HEK293T (cell line): Measurements from ENCODE around the gene SYNPR.

Source experiments
- CTCF ChIA-PET: fragments of 350-600 bp; formaldehyde crosslinking; extraction: SDS; loops from one replicate; lab custom pipeline; 2021; ENCODE audit warnings: antibody characterized with exemption, inconsistent platforms; lab: Yijun Ruan, JAX
- POLR2A ChIA-PET: fragments of 350-600 bp; formaldehyde crosslinking; extraction: SDS; loops from one replicate; lab custom pipeline; 2020; ENCODE audit warnings: antibody characterized with exemption, inconsistent platforms; lab: Yijun Ruan, JAX
- DNase-seq: peaks from one replicate; pipeline ENCODE4 v3.0.0; 2012; ENCODE audit warnings: mixed read lengths; ENCODE audit errors: extremely low spot score
- ARNT ChIP-seq: fragments of 450-650 bp; IDR thresholded peaks from 2 replicates; pipeline ENCODE4 v1.6.1; 2017; ENCODE audit warnings: mild to moderate bottlenecking
- BHLHE40 ChIP-seq: fragments of 450-650 bp; IDR thresholded peaks from 2 replicates; pipeline ENCODE4 v1.6.1; 2016; ENCODE audit warnings: mild to moderate bottlenecking, moderate library complexity, borderline replicate concordance
- CTBP1 ChIP-seq: fragments of 450-650 bp; IDR thresholded peaks from 2 replicates; pipeline ENCODE4 v1.6.1; 2016; ENCODE audit warnings: borderline replicate concordance
- ELF4 ChIP-seq: fragments of 450-650 bp; IDR thresholded peaks from 2 replicates; pipeline ENCODE4 v1.6.1; 2017; ENCODE audit warnings: antibody characterized with exemption
- FOXA1 ChIP-seq: fragments of 450-650 bp; IDR thresholded peaks from 2 replicates; pipeline ENCODE4 v1.6.1; 2016; ENCODE audit warnings: mild to moderate bottlenecking
- FOXK2 ChIP-seq: fragments of 450-650 bp; IDR thresholded peaks from 2 replicates; pipeline ENCODE4 v1.6.1; 2016; ENCODE audit warnings: mild to moderate bottlenecking
- FOXM1 ChIP-seq: fragments of 450-650 bp; IDR thresholded peaks from 2 replicates; pipeline ENCODE4 v1.6.1; 2017; ENCODE audit warnings: mild to moderate bottlenecking, borderline replicate concordance
- HDGF ChIP-seq: fragments of 450-650 bp; IDR thresholded peaks from 2 replicates; pipeline ENCODE4 v1.6.1; 2017; ENCODE audit warnings: antibody characterized with exemption, borderline replicate concordance
- L3MBTL2 ChIP-seq: fragments of 450-650 bp; conservative IDR thresholded peaks from 2 replicates; pipeline ENCODE4 v1.6.1; 2016; ENCODE audit warnings: mild to moderate bottlenecking
- LEF1 ChIP-seq: fragments of 450-650 bp; IDR thresholded peaks from 2 replicates; pipeline ENCODE4 v1.6.1; 2017; ENCODE audit warnings: mild to moderate bottlenecking, borderline replicate concordance
- NFRKB ChIP-seq: fragments of 450-650 bp; IDR thresholded peaks from 2 replicates; pipeline ENCODE4 v1.6.1; 2016; ENCODE audit warnings: mild to moderate bottlenecking, moderate library complexity
- SP1 ChIP-seq: fragments of 450-650 bp; IDR thresholded peaks from 2 replicates; pipeline ENCODE4 v1.6.1; 2017
- SUZ12 ChIP-seq: fragments of 450-650 bp; IDR thresholded peaks from 2 replicates; pipeline ENCODE4 v1.6.1; 2016; ENCODE audit warnings: mild to moderate bottlenecking
- TARDBP ChIP-seq: fragments of 450-650 bp; IDR thresholded peaks from 2 replicates; pipeline ENCODE4 v1.6.1; 2016
- ZNF384 ChIP-seq: fragments of 450-650 bp; IDR thresholded peaks from 2 replicates; pipeline ENCODE4 v1.6.1; 2016
- TF ChIP-seq, protein P1 (sequence below): fragments of 450-650 bp; IDR thresholded peaks from 2 replicates; pipeline ENCODE4 v1.6.1; 2016

SYNPR gene

DNA sequence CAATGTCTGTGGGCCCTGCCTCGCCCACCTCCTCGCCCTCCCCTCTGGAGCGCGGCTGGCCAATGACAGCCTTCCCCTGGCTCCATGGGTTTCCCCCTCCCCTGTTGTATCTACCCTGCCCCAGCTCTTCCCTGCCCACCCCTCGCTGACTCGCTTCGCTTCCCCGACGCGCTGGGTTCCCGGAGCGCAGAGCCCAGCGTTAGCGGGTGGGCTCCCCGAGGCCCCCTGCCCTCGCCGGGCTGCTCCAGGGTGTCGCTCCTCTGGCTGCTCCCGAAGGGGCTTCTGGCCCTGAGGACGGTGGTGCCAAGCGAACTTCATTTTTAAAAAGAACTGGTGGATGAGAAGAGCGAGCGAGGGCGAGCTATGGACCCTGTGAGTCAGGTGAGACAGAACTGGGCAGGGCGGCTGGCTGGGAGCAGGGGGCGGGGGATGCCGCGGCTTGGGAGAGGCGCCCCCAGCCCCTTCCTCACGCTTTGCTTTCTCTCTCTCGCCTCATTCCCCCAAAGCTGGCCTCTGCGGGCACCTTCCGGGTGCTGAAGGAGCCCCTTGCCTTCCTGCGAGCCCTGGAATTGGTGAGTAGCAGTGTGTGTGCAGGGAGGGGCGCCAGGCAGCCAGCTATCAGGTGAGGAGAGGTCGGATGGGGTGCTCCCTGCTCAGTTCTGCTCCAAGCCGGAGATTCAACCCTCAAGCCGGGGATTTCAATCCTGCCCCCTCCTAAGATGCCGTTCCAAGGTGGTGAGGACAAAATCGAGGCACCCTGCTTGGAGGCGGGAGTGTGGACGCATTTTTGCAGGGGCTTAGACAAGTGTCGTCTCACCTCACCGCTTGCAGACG is at the start of gene SYNPR:
SYNPR (plus strand) TSS at position 138 of the 834 bp plus-strand sequence.
- no peak for DNase-seq
- ChIA-PET POLR2A (no interaction called here), CTCF (no interaction called here)
- TF ChIP-seq ARNT (no peak), FOXM1 (no peak), L3MBTL2 (no peak), FOXA1 (no peak)
- TF ChIP-seq, protein P1, sequence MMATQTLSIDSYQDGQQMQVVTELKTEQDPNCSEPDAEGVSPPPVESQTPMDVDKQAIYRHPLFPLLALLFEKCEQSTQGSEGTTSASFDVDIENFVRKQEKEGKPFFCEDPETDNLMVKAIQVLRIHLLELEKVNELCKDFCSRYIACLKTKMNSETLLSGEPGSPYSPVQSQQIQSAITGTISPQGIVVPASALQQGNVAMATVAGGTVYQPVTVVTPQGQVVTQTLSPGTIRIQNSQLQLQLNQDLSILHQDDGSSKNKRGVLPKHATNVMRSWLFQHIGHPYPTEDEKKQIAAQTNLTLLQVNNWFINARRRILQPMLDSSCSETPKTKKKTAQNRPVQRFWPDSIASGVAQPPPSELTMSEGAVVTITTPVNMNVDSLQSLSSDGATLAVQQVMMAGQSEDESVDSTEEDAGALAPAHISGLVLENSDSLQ: no peak

DNA sequence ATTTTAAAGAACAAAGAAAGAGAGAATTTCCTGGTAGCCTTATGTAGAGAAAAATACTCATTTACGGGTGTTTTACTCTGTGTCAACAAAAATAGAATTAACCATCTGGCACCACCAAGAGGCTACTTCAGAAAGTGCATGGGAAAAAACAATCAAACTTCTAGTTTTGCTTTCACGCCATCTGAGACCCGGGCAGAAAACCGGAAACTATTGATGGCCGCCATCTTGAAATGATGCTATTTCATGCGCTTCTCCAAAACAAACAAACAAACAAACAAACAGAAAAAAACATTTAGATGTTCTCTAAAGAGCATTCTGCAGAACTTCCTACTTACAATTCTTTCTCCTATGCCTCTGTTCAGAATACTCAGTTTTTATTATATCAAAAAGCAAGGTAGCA is 49.4 kb upstream of the SYNPR start:
- POLR2A ChIA-PET: no interaction called here
- CTCF ChIA-PET: interaction anchor here (1.0 kb wide), 1 partner anchor 19 kb away, joined by 3 read pairs; no protein-coding TSS in a partner anchor
- peak; percentile 43 for DNase-seq
- no peak for TF ChIP-seq NFRKB
- no peak for TF ChIP-seq FOXA1
- no peak for TF ChIP-seq FOXK2
- TF ChIP-seq L3MBTL2: no peak
- no peak for TF ChIP-seq ARNT
- TF ChIP-seq ELF4: no peak
- TF ChIP-seq BHLHE40: no peak
- no peak for TF ChIP-seq SP1
- TF ChIP-seq ZNF384: no peak
- TF ChIP-seq HDGF: no peak
- TF ChIP-seq CTBP1: no peak
- TF ChIP-seq LEF1: no peak
- TF ChIP-seq, protein P1: no peak
- TF ChIP-seq FOXM1: no peak
- TF ChIP-seq TARDBP: no peak
- no peak for TF ChIP-seq SUZ12

DNA sequence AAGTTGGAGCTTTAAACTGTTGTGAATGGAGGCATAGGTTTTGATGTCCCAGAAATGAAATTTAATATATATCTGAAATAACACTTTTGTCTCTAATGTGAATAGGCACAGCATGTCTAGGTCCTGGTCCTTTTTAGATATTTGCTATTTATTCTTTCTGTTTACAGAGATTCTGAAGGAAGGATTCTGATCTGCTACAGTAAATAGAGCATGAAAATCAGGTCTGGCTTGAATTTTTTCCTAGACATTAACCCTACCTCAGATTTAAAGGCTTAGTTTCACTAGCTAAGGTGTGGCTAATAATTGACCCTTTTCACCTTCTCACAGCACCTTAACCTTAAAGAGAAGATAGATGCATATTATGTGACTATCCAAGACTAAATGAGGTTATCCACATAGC is 48.0 kb upstream of the SYNPR start:
- TF ChIP-seq TARDBP (no peak), FOXM1 (no peak), SP1 (no peak)
- ChIA-PET POLR2A (no interaction called here), CTCF (no interaction called here)
- DNase-seq: no peak

DNA sequence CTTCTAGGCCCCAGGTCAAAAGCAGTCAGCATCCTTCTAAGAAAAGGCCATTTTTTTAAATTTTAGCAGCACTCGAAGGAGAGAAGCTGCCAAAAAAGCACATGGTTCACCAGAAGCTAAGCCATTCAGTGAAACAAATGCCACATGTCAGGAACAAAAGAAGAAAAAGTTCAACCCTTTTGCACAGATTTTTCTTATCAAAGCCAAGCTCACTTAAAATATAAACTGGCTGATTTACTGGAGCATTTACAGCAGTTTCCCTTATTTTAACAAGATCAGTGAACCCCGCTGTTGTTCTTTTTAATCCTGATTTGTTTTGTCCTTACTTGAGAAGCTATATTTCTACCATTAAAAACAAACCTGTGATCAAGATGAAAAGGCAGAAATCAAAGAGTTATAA is 46.5 kb upstream of the SYNPR start:
- TF ChIP-seq FOXK2 (no peak), FOXM1 (no peak), ZNF384 (no peak), L3MBTL2 (no peak), ARNT (no peak), HDGF (no peak)
- no peak for DNase-seq
- ChIA-PET CTCF (interaction anchor here (0.6 kb wide), 1 partner anchor 563 kb away, joined by 3 read pairs; no protein-coding TSS in a partner anchor), POLR2A (no interaction called here)

DNA sequence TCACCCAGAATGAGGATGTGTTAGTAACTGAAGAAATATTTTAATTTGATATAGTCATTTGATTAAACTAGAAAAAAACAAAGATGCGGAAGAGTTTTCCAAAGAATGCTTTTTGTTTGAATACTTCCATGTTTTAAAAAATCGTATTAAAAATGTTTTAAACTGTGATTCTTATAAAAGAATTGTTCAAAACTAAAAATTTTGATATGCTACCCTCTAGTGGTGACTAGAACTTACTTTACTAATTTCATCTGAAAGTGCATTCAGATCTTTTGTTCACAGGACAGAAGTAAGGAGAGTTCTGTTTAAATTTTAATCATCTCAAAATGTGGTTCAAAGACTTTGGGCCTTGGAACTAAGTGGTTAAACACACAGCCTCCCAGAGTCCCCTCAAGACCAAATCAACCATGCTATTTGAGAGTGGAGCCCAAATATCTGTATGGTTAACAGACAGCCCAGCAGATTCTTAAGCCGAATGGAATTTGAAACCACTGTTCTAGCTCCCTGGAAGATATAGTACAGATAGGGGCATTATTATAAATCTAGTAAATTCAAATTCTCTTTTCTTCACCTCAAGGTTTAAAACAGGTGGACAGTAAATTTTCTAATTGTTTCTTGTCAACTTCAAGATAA is 45.2 kb upstream of the SYNPR start:
- CTCF ChIA-PET: no interaction called here
- POLR2A ChIA-PET: no interaction called here
- DNase-seq: no peak
- TF ChIP-seq L3MBTL2 (no peak), ELF4 (no peak), SUZ12 (no peak), CTBP1 (no peak), SP1 (no peak), ZNF384 (no peak), FOXM1 (no peak), NFRKB (no peak), FOXK2 (no peak), LEF1 (no peak)
- TF ChIP-seq, protein P1: no peak

DNA sequence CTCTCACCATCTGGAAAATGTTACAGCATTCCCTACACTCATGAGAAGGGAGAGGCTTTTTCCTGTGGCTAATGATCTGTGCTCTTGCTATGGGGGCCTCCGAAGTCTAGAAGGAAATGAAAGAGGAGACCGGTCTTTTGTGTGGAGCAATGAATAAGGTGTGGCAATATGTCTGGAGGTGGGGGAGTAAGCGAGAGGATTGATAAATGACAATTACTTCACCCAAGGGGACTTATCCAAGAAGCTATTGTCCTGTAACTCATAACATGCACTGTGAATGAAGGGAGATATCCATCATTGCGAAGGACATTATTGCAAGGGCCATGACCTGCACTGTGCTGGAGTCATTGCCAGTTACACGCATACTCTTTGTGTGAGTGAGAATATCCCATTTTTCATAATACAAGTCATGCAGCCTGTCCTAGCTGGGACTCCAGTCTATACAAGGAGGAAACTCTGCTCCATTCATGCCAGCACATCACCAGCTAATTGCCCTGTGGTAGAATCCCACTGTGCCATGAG is 37.7 kb upstream of the SYNPR start:
- ChIA-PET CTCF (no interaction called here), POLR2A (no interaction called here)
- DNase-seq: no peak
- no peak for TF ChIP-seq FOXM1
- no peak for TF ChIP-seq NFRKB
- no peak for TF ChIP-seq L3MBTL2
- TF ChIP-seq BHLHE40: no peak
- no peak for TF ChIP-seq SP1
